K562 (cell line): ENCODE results near the gene PHYHD1. TPM values are rescaled to one million over a fixed set of nuclear protein-coding genes. Genes with fewer than 3 reads are reported as not detected.
A peak's percentile ranks its signal among the peaks of the same experiment; 100 is the strongest.

Source experiments
- CC2D1A ChIP-seq: fragments of 450-650 bp; IDR thresholded peaks from 2 replicates; pipeline ENCODE4 v1.6.1; 2017; ENCODE audit warnings: mild to moderate bottlenecking
- CHCHD3 ChIP-seq: fragments of 250-450 bp; sonication (Bioruptor Pico); IDR thresholded peaks from 2 replicates; pipeline ENCODE4 v2.1.2; 2022; ENCODE audit warnings: mild to moderate bottlenecking
- CHD4 ChIP-seq: fragments of 200-600 bp; sonication (generic); IDR thresholded peaks from 3 replicates; pipeline ENCODE4 v1.6.1; 2012; ENCODE audit warnings: low read depth, mild to moderate bottlenecking, mixed read lengths, low read length, inconsistent platforms; ENCODE audit not compliant: insufficient read depth, insufficient replicate concordance, poor library complexity, severe bottlenecking
- CREB3L1 ChIP-seq: fragments of 450-650 bp; IDR thresholded peaks from 2 replicates; pipeline ENCODE4 v1.6.1; 2014; ENCODE audit warnings: low read depth, mild to moderate bottlenecking, moderate library complexity, borderline replicate concordance
- CTCF ChIP-seq, 3 experiments: IDR thresholded peaks in 2 of 3; conservative IDR thresholded peaks in 1 of 3; 2 replicates each; pipeline ENCODE4 v1.5.1; 2011 to 2012; ENCODE audit warnings: low read length in 3 of 3, mild to moderate bottlenecking in 3 of 3, control low read depth in 2 of 3, improper control_type of control experiment in 1 of 3, inconsistent platforms in 1 of 3, low read depth in 1 of 3, mixed read lengths in 1 of 3, moderate library complexity in 1 of 3; ENCODE audit not compliant: insufficient read depth in 2 of 3
- GABPB2 ChIP-seq: fragments of 250-450 bp; sonication (Bioruptor Pico); conservative IDR thresholded peaks from 2 replicates; pipeline ENCODE4 v1.5.1; 2021; ENCODE audit warnings: mild to moderate bottlenecking
- GTF2A2 ChIP-seq: IDR thresholded peaks from 2 replicates; pipeline ENCODE4 v1.6.1; 2016; ENCODE audit warnings: mild to moderate bottlenecking, missing genetic modification characterization, missing compliant biosample characterization
- KAT8 ChIP-seq: fragments of 450-650 bp; IDR thresholded peaks from 2 replicates; pipeline ENCODE4 v1.6.1; 2016; ENCODE audit warnings: low read depth, mild to moderate bottlenecking
- MAFG ChIP-seq: fragments of 450-650 bp; conservative IDR thresholded peaks from 2 replicates; pipeline ENCODE4 v1.6.1; 2016; ENCODE audit warnings: missing genetic modification characterization, missing compliant biosample characterization
- NBN ChIP-seq: fragments of 450-650 bp; IDR thresholded peaks from 2 replicates; pipeline ENCODE4 v1.6.1; 2016; ENCODE audit warnings: low read depth, mild to moderate bottlenecking
- NCOA2 ChIP-seq, 2 experiments: fragments of 450-650 bp; IDR thresholded peaks; 2 replicates each; pipeline ENCODE4 v1.6.1; 2018; ENCODE audit warnings: mild to moderate bottlenecking in 2 of 2, moderate library complexity in 1 of 2; ENCODE audit not compliant: partially characterized antibody in 2 of 2
- NCOA4 ChIP-seq: fragments of 450-650 bp; IDR thresholded peaks from 2 replicates; pipeline ENCODE4 v1.6.1; 2018; ENCODE audit warnings: mild to moderate bottlenecking; ENCODE audit not compliant: partially characterized antibody
- NUFIP1 ChIP-seq: fragments of 450-650 bp; IDR thresholded peaks from 2 replicates; pipeline ENCODE4 v1.6.1; 2018; ENCODE audit not compliant: partially characterized antibody
- POU5F1 ChIP-seq: fragments of 150-350 bp; IDR thresholded peaks from 2 replicates; pipeline ENCODE4 v1.6.1; 2014; ENCODE audit warnings: borderline replicate concordance, low read length, low read depth, mild to moderate bottlenecking; ENCODE audit not compliant: partially characterized antibody
- RBM15 ChIP-seq: fragments of 200-400 bp; formaldehyde crosslinking; IDR thresholded peaks from 2 replicates; pipeline ENCODE4 v1.6.1; 2018; ENCODE audit warnings: mild to moderate bottlenecking, low read length, moderate library complexity; ENCODE audit not compliant: insufficient read depth
- RCOR1 ChIP-seq, 2 experiments: IDR thresholded peaks; 2 replicates each; pipeline ENCODE4 v1.6.1; 2012; ENCODE audit warnings: low read depth in 2 of 2, low read length in 2 of 2, borderline replicate concordance in 1 of 2, improper control_type of control experiment in 1 of 2
- TEAD2 ChIP-seq: fragments of 450-650 bp; IDR thresholded peaks from 2 replicates; pipeline ENCODE4 v1.6.1; 2016; ENCODE audit warnings: missing genetic modification characterization, control low read depth, missing compliant biosample characterization
- ZBTB1 ChIP-seq: sonication (generic); formaldehyde crosslinking; IDR thresholded peaks from 2 replicates; pipeline ENCODE4 v1.8.1; 2023; ENCODE audit warnings: missing genetic modification reagents, low read depth, mild to moderate bottlenecking, borderline replicate concordance
- ZNF444 ChIP-seq: fragments of 250-450 bp; sonication (Bioruptor Pico); IDR thresholded peaks from 2 replicates; pipeline ENCODE4 v1.4.0; 2020; ENCODE audit warnings: mild to moderate bottlenecking, moderate library complexity
- ZNF518B ChIP-seq: fragments of 250-450 bp; sonication (Bioruptor Pico); IDR thresholded peaks from 2 replicates; pipeline ENCODE4 v1.5.0; 2021; ENCODE audit warnings: mild to moderate bottlenecking, moderate library complexity
- ZNF764 ChIP-seq: fragments of 250-450 bp; sonication (Bioruptor Pico); IDR thresholded peaks from 2 replicates; pipeline ENCODE4 v1.4.0; 2020; ENCODE audit warnings: low read depth, mild to moderate bottlenecking, moderate library complexity
- polyA plus RNA-seq, 8 experiments: library from polyadenylated mRNA; depleted of rRNA in 4 of 8; stranded (reverse) in 5 of 8; unstranded in 3 of 8; fragments of >200 nt; fragmentation: Nextera tagmentation in 2 of 8; fragmentation: Illumina TruSeq in 1 of 8; extraction: Ambion mirVana in 2 of 8; extraction: Trizol in 1 of 8; gene quantifications; 2 replicates each; pipeline versions ENCODE4 v1.2.1 to v1.2.3, GENCODE V29; 2011 to 2014; ENCODE audit warnings: inconsistent platforms in 1 of 8, missing spikeins in 1 of 8
- total RNA-seq, 7 experiments: library from RNA; depleted of rRNA in 6 of 7; stranded (reverse); fragments of >200 nt in 6 of 7; fragmentation: Illumina TruSeq in 2 of 7; extraction: Trizol in 2 of 7; gene quantifications; 2 replicates each; pipeline versions ENCODE4 v1.2.1 to v1.2.3, GENCODE V29; 2011 to 2021; ENCODE audit warnings: low replicate concordance in 1 of 7

Gene PHYHD1
- total and polyA plus RNA-seq, 9 of the 15 experiments (the other 6 are each of a cell fraction or from before 2014, with no cell fraction given) = 0.36 to 1.3 (median 0.80) TPM

GRCh38 chr9:128881884-128882676 is 38.7 kb upstream of the PHYHD1 start, which contains the start of the genes KYAT1 and LRRC8A (continued):
- TF ChIP-seq CREB3L1 = peak; percentile 73
- TF ChIP-seq CHD4 = no peak
- TF ChIP-seq ZNF518B (CRISPR knock-in tag) = no peak
- TF ChIP-seq POU5F1 = peak; percentile 44
- TF ChIP-seq RBM15 = no peak
- no peak for TF ChIP-seq ZNF444 (CRISPR knock-in tag)
- TF ChIP-seq NCOA4 = no peak
- no peak for TF ChIP-seq TEAD2 (tag)
- no peak for TF ChIP-seq GTF2A2 (tag)
- no peak for TF ChIP-seq MAFG (tag)
- no peak for TF ChIP-seq CHCHD3
- TF ChIP-seq RCOR1 (IDR thresholded peaks at IDR 0.05; ENCODE audit: borderline replicate concordance in 1 of 2, low read depth in 2 of 2, low read length in 2 of 2) = no peak
- TF ChIP-seq ZBTB1 (CRISPR knock-in tag) = no peak
- TF ChIP-seq NCOA2 (IDR thresholded peaks at IDR 0.05; ENCODE audit: partially characterized antibody in 2 of 2) = peak in 1 of 2 experiments; percentile 78
- TF ChIP-seq NBN = peak; percentile 89; the same call in 1 of the 2 replicates
- TF ChIP-seq NUFIP1 = no peak
- TF ChIP-seq CC2D1A = no peak
- TF ChIP-seq CTCF (IDR thresholded peaks at IDR 0.05 in 2 of 3, conservative IDR thresholded peaks at IDR 0.05 in 1 of 3; ENCODE audit: insufficient read depth in 2 of 3, low read depth in 1 of 3, low read length in 3 of 3) = peak; percentile 8 to 32 (median 9); a peak in 3 of 6 replicates
- TF ChIP-seq KAT8 = no peak
- no peak for TF ChIP-seq ZNF764 (CRISPR knock-in tag)
- no peak for TF ChIP-seq GABPB2 (CRISPR knock-in tag)
